Stimulated activated CD8-positive, alpha-beta memory T cell treated with anti-CD3 and anti-CD28 coated beads, Interleukin-2, amount 100 ng/mL, for 1 hour (primary cell): ENCODE measurements around the gene TOR3A.
"Not testable (repeated sequence)": the region's sequence is repeated elsewhere in the genome, so short reads cannot be mapped to it uniquely, and the experiment has no call there.

Experiments used
- DNase-seq, 2 donors: peaks; one replicate each; pipeline ENCODE4 v3.0.0-alpha.2; 2020; ENCODE audit warnings: low read depth in 2 of 2

Gene TOR3A, protein sequence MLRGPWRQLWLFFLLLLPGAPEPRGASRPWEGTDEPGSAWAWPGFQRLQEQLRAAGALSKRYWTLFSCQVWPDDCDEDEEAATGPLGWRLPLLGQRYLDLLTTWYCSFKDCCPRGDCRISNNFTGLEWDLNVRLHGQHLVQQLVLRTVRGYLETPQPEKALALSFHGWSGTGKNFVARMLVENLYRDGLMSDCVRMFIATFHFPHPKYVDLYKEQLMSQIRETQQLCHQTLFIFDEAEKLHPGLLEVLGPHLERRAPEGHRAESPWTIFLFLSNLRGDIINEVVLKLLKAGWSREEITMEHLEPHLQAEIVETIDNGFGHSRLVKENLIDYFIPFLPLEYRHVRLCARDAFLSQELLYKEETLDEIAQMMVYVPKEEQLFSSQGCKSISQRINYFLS

GRCh38 chr1:179081687-179082332 lies at the start of gene TOR3A:
Gene TOR3A (plus strand): TSS chr1:179082070. CDS start chr1:179082129, 59 bp downstream.
- peak; percentile 52 to 53 for DNase-seq

- no peak for DNase-seq
Observed at GRCh38 chr1:179034720-179035119, 47.1 kb upstream of the TOR3A start.

DNA sequence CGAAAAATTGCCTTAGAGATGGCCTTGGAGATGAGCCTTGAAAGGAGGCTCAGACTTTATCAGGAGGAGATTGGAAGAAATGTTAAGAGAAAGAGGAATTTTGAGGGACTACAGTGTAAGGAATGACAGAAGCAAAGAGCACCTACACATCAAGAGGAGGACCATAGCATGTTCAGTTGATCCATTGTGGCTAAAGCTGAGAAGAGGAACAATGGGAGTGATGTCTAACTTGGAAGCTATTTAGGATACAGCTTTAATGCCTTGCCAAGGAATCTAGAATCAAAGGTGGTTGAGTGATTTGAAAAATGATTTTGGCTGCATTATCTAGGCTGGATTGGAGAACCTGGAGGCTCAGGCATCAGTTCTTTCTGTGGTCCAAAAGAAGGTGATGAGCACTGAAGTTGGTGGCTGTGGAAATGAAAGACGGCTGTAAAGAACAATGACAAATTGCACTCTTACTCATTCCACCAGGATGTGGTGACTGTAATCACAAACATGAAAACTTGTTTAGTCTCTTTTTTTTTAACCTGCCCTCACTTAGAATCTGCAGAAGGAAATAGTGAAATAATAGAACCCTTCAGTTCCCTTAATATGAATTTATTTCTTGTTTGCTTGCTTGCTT lies 44.9 kb upstream of the TOR3A start:
- DNase-seq = no peak

DNA sequence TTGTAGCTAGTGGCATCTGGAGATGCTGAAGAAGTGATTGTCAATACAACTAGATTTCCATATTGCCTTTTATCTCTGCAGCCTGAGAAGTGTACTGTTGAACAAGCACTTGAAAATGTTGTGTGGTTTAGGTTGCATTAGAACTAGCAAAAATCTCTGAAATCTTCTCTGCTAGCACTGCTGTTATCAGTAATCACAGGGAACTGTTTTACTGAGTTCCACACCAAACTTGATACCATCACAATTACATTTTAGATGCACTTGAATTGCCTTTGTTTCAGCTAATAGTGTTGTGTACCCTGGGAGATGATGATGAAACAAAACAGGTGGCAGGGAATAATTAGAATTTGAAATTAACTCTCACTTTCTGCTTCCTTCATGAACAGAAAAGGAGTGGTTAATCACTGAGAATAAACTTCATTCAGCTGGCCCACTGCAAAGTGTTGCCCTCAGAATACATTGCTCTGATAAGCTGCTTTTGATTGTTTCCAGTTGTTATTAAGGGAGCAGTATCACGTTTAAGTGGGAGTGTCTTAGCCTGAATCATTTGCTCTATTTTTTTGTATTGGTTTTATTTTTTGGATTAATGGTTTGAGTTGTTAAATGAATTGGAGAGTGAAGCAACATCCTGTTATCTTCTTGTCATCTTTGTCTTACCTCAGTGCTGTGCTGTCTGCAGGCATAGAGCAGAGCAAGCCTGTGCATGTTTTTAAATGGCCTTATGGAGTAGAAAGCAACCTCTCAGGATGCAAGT lies 43.2 kb upstream of the TOR3A start:
- no peak for DNase-seq

GRCh38 chr1:179039502-179040174 lies 42.2 kb upstream of the TOR3A start:
- DNase-seq = not testable (repeated sequence)

GRCh38 chr1:179040175-179040551 lies 41.7 kb upstream of the TOR3A start:
- DNase-seq = not testable (repeated sequence)

- DNase-seq = no peak
Observed at GRCh38 chr1:179042087-179042486, 39.8 kb upstream of the TOR3A start.

- no peak for DNase-seq
Observed at GRCh38 chr1:179042700-179043099, 39.2 kb upstream of the TOR3A start.

DNA sequence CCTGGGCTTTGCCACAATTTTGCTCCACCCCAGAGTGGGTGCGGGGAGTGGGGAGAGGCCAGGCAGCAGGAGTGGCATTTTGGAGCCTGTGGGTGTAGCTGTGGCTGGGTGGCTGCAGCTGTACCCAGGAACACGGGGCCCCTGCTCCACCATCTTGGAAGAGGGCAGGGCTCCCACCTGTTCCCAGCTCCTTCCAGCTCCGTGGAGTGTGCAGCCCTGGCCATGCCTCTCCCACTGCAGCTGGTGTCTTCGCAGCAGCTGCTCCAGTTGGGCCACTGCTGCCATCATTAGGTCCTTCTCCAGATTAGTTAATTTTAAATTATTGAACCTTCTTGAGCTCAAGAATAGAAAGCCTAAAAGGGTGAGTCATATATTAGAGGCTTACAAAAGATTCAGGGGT lies 38.6 kb upstream of the TOR3A start:
- no peak for DNase-seq

GRCh38 chr1:179043907-179044306 lies 38.0 kb upstream of the TOR3A start:
- no peak for DNase-seq

GRCh38 chr1:179046808-179047635 lies 34.8 kb upstream of the TOR3A start:
- DNase-seq = no peak

- DNase-seq = no peak
Observed at GRCh38 chr1:179047636-179047997, 34.3 kb upstream of the TOR3A start.

GRCh38 chr1:179048339-179049124 lies 33.3 kb upstream of the TOR3A start:
- DNase-seq = no peak

DNA sequence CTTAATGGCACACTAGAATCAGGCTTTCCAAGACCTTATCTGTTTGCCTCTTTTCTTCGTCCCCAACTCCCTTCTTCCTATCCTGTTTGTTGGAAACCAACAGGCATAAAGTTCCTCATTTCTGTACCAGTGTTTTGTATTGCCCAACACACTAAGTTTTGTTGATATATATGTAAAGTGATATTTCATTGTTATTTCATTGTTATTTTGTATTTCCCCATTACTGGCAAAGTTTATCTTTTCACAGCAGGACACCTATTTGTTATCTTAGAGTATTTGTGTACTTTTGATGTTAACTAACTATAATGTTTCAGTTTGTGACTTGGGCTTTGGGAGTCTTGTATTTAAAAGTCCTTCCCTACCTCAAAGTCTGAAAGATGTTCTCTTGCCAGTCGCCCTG lies 29.1 kb upstream of the TOR3A start:
- DNase-seq = no peak

DNA sequence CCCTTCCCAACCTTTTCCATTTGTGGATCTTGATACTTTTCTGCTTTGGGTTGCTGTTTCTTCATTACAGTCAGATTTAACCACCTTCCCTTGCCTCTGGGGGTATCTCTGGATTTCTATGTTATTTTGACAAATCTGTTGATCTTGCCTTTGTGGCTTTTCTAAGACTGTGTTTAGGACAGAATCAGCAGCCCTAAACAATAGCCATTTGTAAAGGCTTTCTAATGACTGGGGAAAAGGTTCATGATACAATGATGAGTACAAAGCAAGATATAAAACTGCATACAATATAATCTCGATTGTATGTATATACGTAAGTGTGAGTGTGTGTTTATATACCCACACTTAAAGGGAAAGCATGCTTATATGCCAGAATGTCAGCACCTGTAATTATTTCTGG lies 28.4 kb upstream of the TOR3A start:
- no peak for DNase-seq

- DNase-seq = no peak
Observed at GRCh38 chr1:179055937-179056336, 25.9 kb upstream of the TOR3A start.

DNA sequence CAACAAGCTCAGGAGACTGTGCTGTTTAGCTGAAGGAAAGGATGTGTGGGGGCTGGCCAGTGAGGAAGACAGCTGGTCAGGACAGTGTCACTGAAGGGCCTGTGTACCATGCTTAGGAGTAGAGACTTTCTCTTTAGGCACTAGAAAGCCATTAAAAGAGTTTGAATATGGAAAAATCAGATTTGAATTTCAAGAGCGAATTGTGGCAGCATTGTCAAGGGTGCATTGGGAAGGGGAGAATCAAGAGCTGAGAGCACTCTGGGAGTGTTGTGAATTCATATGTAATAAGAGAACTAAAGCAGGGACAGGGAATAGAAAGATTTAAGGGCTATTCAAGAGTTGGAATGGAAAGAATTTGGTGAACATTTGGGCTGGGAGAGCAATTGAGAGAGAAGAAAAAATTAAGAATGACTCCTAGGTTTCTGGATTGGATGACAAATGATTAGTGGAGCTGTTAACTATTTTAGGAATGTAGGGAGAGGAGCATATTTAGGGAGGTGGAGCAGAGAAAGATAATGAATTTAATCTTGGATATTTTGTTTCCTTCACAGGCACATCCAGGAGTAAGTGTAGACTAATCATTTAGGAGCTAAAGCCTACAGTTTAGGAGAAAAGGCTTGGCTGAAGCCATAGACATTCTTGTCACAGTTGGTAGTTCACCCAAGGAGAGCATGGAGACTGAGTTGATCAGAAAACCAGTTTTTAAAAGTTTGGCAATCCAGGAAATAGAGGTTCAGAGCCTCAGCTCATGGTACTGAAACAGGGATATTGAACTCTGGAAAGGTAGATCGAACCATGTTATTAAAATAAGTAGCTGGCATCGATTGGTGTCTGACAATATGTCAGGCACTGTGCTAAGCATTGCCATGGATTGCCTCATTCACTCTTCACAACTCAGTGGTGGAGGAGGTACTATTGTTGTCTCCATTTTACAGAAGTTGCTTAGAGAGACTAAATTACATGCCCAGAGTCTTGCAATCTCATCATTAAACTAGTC lies 23.1 kb upstream of the TOR3A start:
- DNase-seq = no peak

GRCh38 chr1:179061360-179062282 lies 20.2 kb upstream of the TOR3A start:
- DNase-seq = no peak
